GM15510 (cell line): ENCODE results near the gene PLA2G4A.

Experiments used
- POLR2A ChIP-seq: IDR thresholded peaks from 3 replicates; pipeline ENCODE4 v1.6.1; 2011; ENCODE audit warnings: borderline replicate concordance; ENCODE audit not compliant: insufficient read length; ENCODE audit errors: extremely low read depth

The PLA2G4A gene

DNA sequence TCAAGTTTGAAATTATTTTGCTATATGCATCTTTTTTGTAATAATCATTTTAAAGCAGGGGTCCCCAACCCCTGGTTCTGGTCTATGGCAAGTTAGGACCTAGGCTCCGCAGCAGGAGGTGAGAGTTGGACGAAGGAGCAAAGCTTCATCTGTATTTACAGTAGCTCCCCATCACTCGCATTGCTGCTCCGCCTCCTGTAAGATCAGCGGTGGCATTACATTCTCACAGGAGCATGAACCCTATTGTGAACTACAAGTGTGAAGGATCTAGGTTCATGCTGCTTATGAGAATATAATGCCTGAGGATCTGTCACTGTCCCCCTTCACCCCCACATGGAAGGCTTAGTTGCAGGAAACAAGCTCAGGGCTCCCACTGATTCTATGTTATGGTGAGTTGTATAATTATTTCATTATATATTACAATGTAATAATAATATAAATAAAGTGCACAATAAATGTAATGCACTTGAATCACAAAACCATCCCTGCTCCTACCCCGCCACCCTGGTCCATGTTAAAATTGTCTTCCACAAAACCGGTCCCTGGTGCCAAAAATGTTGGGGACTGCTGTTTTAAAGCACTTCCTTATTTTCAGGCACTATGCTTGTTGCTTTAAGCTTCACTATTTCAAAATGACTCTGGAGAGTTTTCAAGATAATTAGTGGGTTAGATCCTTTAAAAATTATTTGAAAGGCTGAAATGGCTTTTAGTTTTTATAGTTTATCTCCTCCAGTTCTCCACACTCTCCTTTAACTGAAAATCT is 74.8 kb downstream of the PLA2G4A start:
- no peak for TF ChIP-seq POLR2A

DNA sequence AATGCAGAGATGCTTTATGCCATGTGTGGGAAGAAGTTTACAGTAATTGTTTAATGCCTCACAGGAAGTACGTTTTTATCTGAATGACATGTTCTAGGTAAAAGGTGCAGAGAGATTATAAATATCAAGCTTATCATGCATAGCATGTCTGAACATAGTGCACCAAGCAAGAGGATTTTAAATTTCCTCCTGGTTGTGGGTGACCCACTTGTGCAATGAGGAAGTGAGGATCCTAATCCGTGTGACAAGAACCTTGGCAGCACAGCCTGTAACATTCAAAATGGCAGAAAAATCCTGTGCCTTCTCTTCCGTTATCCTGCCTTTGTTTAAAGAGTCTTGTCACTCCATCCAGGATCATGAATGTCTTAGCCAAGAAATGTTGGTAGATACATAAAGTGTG is 75.6 kb downstream of the PLA2G4A start:
- no peak for TF ChIP-seq POLR2A

DNA sequence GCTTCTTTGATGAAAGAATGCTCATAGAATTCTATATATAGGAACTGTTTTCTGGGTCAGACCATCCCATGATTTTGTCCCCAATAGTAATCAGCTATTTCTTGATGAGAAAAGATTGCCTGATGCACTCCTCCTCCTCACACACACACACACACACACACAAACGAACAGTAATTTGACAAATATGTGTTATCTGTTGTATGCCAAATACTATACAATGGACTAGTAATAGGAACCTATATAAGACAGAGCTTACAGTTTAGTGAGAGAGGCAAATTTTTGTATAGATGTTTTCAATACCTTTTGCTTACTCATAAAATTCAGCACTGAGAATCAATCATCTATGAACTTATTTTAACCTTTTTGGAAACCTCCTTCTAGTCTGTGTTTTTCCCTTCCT is 76.8 kb downstream of the PLA2G4A start:
- TF ChIP-seq POLR2A: no peak

DNA sequence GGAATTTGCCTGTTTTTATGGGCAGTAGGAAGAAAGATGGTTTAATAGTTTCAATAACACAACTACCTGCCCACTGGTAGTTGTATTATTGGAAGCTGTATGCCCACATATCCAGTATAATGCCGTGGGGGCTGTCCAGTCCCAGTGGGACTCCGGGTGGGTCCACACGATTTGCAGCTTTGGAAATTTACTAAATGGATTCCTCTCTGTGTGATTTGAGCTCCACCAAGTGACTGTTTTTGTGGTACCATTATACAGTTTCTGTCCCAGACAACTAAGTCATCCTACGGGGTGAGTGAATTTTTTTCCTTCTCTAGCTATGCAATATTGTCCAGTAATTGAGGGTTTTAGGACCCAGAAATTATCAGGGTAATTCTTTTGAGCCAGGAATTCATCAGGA is 86.8 kb downstream of the PLA2G4A start:
- TF ChIP-seq POLR2A: no peak

DNA sequence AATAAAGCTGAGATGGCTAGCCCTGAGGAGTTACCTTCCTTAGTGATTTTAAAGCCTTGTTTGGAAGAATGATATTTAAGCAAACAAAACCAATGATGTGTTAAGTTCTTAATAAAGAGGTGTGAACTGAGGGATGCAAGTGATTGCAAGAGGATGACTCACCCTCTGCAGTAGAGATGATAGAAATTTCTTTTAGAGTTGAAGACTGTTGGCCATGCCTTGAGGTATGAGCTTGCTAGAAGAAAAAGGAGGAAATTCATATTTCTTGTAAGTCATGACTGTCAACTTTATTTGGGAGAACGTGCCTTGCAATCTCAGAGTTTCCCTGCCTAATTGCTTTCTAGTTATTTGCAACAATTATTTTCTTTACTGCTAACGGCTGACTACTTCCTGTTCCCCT is 94.7 kb downstream of the PLA2G4A start:
- TF ChIP-seq POLR2A: no peak

DNA sequence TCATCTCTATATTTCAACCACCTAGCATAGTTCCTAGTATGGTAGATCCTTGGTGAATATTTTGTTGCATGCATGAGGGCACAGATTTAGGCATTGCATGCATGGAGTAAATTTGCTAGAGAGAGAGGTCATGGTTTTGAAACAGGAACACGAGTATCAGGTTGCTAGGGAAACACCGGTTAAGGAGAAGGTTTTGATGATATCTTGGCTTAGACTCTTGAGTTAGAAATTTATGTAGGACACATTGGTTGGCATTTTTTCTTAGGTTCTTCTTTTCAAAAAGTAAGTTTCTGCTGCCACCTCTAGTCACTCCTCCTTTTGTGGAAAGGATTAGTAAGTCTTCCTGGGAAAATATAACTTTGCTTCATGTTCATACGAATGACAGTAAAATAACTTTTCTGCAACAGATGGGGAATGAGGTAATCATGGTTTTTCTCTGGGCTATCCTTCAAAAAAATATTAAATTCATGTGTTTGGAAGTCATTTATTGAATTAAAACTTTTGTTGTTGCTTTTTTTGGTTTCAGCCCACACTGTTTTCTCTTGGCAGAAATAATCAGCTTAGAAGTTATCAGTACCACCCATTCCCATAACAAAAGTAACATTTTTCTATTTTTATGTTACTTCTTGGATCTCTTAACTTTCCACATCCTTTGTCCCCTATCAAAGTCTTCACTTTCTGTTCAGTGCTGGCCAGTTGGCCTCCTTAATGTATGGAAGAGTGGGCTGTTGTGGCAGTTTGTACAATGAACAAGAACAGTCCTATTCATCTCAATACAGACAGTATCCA is 97.3 kb downstream of the PLA2G4A start:
- TF ChIP-seq POLR2A: no peak

DNA sequence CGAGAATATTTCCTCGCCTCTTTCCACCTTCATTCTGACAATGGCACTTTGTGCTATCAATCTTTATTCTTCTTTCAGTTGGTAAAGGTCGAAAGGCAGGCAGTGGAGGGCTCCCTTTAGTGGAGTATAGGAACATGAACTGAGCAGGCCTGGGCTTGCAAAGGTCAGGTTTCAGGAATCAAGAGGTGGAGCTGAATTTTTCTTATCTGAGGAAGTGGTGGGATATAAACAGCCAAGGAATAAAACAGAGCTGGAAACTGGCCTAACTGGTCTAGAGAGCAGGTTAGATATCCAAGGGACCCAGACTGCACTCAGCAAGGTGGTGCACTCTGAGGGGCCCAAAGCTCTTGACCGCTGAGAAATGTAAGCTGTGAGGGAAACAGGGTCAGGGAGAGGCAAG is 99.1 kb downstream of the PLA2G4A start:
- TF ChIP-seq POLR2A: no peak

DNA sequence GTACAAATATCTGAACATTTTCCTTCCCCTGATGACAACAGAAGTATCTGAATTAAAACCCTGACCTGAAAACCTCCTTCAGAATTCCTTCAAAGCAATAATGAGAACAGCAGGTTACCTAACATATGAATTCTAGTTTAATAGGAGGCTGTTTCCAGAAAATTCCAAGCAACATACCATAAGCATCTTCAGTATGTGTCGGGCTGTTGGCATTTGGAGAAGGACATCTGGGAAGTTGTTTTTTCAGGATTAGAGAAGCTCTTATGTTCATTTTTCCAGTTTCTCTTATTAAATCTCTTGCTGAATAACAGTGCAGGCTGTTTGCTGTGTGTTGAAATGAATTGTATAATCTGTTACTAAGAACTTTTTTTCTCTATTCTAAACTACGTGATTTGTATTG is 101.5 kb downstream of the PLA2G4A start:
- TF ChIP-seq POLR2A: no peak

DNA sequence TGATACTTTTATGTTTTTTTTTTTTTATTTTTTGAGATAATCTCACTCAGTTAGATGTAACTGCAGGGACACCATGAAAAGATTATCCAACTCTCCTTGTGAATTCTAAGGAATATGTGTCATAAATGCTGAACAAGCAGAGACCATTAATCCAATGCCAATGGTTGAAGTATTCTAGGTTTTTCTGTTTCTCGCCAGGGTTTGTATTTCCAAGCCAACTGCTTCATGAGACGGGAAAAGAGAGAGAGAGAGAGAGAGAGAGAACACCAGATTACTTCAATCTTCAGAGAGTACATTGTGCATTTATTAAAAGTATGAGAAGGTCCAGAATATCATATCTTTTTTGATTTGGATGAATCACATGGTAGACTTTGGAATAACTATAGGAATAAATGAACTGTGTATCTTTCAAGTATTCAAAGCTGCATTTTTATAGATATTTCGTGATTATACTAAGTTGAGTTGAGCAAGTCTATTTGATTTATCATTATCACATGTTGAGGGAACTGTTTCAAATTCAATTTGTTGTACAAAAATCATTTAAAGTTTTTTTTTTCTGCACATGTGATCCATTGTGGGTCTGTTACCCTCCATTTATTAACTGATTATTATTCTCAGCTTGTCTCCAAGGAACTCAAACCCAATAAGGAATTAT is 108.4 kb downstream of the PLA2G4A start:
- no peak for TF ChIP-seq POLR2A

DNA sequence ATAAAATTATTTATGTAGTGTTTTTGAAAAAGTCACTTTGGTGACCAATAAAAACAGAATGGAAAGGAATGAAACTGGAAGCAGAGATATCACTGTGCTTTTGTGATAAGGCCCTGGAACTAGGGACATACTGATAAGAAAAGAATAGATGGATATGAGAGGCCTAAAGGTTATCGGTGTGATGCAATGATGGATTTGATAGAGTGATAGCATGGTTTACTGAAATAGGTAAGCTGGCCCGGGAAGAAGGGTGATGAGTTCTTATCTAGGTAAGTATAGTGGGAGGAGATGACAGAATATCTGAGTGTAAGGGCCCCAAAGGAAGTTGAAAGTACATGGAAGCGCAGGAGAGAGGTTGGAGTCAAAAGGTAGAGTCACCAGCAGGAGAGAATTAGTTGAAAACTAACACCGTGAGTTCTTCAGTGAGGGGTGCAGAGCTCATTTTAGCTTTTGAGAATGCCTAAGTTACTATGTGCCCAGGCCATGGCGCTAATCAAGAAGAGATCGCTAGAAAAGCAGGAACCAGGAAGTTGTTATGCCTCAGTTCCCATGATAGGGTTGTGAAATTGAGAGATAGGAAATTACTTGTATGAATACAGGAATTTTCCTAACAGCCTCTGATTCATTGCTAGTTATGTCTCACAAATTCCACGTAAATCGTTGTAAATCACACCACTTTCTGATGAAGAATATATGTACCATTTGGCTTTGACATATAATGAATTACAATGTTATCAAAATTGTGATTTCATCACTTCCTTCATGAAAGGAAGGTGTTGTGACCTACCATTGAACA is 115.3 kb downstream of the PLA2G4A start:
- no peak for TF ChIP-seq POLR2A

DNA sequence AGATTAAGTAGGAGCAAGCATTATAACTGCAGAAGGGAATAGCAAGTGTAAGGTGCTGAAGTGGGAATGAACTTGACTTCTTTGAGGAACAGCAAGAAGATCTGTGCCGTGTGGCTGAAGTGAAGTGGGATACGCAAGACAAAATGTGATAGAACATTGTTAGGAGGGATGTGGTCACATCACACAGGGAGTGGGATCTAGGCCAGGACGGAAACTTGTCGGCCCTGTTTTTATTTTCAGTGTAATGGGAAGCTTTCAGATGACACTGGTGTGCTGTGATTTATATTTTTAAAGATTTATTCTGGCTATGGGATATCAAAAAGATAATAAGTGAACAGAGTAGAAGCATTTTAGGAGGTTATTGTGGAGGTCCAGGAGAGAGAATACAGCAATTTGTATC is 116.4 kb downstream of the PLA2G4A start:
- no peak for TF ChIP-seq POLR2A

DNA sequence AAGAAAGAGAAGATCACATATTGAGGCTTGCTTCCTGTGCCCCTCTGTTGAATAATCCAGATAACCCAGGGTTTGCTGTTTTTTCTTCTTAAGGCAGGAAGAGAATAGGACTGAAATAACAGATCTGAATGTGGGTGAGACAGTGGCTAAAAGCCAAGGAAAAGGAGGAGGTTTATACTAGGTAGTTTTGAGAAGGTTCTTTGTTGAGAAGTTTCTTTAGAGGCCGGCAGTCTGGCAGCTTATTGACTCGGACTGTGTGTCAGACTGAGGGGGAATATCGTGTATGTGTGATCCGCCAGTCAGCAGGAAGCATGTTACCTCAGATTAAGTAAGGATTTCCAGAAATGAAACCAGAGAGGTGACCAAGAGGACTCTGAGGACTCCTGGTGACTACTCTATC is 119.8 kb downstream of the PLA2G4A start:
- TF ChIP-seq POLR2A: no peak

DNA sequence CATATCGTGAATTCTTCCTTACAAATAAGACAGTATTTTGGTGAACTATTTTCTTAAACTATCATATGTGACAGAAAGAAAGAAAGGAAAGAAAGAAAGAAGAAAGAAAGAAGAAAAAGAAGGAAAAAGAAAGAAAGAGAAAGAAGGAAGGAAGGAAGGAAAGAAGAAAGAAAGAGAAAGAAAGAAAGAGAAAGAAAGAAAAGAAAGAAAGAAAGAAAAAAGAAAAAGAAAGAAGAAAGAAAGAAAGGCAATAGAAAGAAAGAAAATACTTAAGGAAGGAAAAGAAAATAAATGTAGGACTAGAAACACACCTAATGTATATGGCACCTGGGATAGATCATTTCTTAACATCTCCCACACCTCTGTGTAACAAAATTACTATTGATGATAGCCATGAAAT is 120.4 kb downstream of the PLA2G4A start:
- TF ChIP-seq POLR2A: no peak

DNA sequence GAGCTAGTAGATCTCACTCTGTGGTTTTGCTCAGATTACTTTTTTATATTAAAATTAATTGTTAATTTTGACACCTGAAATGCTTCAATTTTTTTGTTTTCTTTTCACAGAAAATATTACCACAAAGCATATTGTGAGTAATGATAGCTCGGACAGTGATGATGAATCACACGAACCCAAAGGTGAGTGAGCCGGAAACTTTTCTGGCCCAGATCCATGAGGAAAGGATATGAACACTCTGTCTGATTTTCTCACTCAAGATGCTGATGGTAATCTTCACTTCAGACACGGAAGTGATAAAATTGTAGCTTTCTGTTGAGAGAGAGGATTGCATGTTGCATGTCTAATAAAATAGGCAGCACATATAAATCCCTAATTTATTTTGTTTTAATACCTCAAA is 121.8 kb downstream of the PLA2G4A start:
- TF ChIP-seq POLR2A: no peak

DNA sequence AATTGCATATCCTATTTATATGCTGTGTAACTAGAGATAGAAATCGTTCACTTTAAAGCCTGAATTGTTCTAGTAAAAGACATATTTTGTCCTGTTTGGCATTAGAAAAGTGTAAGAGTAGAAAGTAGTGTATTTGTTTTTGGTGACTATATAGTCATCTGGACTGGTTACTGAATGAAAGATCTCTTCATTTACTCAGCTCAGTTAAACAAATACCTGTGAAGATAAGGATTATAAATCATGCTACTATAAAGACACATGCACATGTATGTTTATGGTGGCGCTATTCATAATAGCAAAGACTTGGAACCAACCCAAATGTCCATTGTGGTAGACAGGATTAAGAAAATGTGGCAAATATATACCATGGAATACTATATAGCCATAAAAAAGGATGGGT is 125.1 kb downstream of the PLA2G4A start:
- no peak for TF ChIP-seq POLR2A
